ENCODE data around the gene HDHD5.
A peak's percentile ranks its signal among the peaks of the same experiment; 100 is the strongest.

HDHD5 gene

GRCh38 chr22:17172029-17172833 lies 13.2 kb upstream of the HDHD5 start:
- no peak for TF ChIP-seq CTCF (IDR thresholded peaks at IDR 0.05; ENCODE audit: low read depth, low read length, missing control alignments)
- no peaks in the 10 kb centered on the region for H3K36me3 ChIP-seq (replicated peaks)
- H3K4me3 ChIP-seq (ENCODE audit: low read depth, low read length) = peak overlapping the region; percentile 65
- no peaks in the 10 kb centered on the region for H3K27me3 ChIP-seq (replicated peaks)
- no peak overlapping the region for H3K27ac ChIP-seq
- DNase-seq = no peak
- in situ Hi-C loops (cut with HindIII; ENCODE audit: low pct_ligation_motif_present, low sequenced_read_pairs) = no loop called here

- no peaks in the 10 kb centered on the region for H3K27me3 ChIP-seq (replicated peaks)
- TF ChIP-seq CTCF (IDR thresholded peaks at IDR 0.05; ENCODE audit: low read depth, low read length, missing control alignments) = peak; percentile 93
- H3K27ac ChIP-seq = peak overlapping the region; percentile 81
- in situ Hi-C loops (cut with HindIII; ENCODE audit: low pct_ligation_motif_present, low sequenced_read_pairs) = no loop called here
- peak; percentile 74 for DNase-seq
- H3K36me3 ChIP-seq (replicated peaks) = no peaks in the 10 kb centered on the region
- H3K4me3 ChIP-seq (ENCODE audit: low read depth, low read length) = peak overlapping the region; percentile 65
Measured at GRCh38 chr22:17171153-17172028, 12.3 kb upstream of the HDHD5 start.

- no peak for TF ChIP-seq CTCF (IDR thresholded peaks at IDR 0.05; ENCODE audit: low read depth, low read length, missing control alignments)
Measured at GRCh38 chr22:17167486-17167885, 8.4 kb upstream of the HDHD5 start.

GRCh38 chr22:17164392-17165024 lies 5.4 kb upstream of the HDHD5 start:
- DNase-seq = no peak
- no peaks in the 10 kb centered on the region for H3K27me3 ChIP-seq (replicated peaks)
- H3K27ac ChIP-seq = no peak overlapping the region
- in situ Hi-C loops (cut with HindIII; ENCODE audit: low pct_ligation_motif_present, low sequenced_read_pairs) = no loop called here
- no peak overlapping the region for H3K4me3 ChIP-seq (ENCODE audit: low read depth, low read length)
- peak; percentile 23 for TF ChIP-seq CTCF (IDR thresholded peaks at IDR 0.05; ENCODE audit: low read depth, low read length, missing control alignments)
- no peaks in the 10 kb centered on the region for H3K36me3 ChIP-seq (replicated peaks)

More at GRCh38 chr22:17167486-17167885, 8.4 kb upstream of the HDHD5 start:
- Histone ChIP-seq H3K27ac (no peak overlapping the region), H3K27me3 (replicated peaks) (no peaks in the 10 kb centered on the region), H3K36me3 (replicated peaks) (no peaks in the 10 kb centered on the region), H3K4me3 (ENCODE audit: low read depth, low read length) (no peak overlapping the region)
- DNase-seq = no peak
- in situ Hi-C loops (cut with HindIII; ENCODE audit: low pct_ligation_motif_present, low sequenced_read_pairs) = no loop called here

GRCh38 chr22:17162731-17163130 lies 3.7 kb upstream of the HDHD5 start:
- DNase-seq = no peak
- H3K36me3 ChIP-seq (replicated peaks) = no peaks in the 10 kb centered on the region
- H3K27ac ChIP-seq = no peak overlapping the region
- TF ChIP-seq CTCF (IDR thresholded peaks at IDR 0.05; ENCODE audit: low read depth, low read length, missing control alignments) = no peak
- no peaks in the 10 kb centered on the region for H3K27me3 ChIP-seq (replicated peaks)
- H3K4me3 ChIP-seq (ENCODE audit: low read depth, low read length) = no peak overlapping the region
- in situ Hi-C loops (cut with HindIII; ENCODE audit: low pct_ligation_motif_present, low sequenced_read_pairs) = no loop called here
